ENCODE results near the gene HOXA4.
A peak's percentile ranks its signal among the peaks of the same experiment; 100 is the strongest.

Gene HOXA4

GRCh38 chr7:27148031-27148755 is 17.6 kb upstream of the HOXA4 start:
- Histone ChIP-seq H3K56ac (ENCODE audit: low read length) (no peak overlapping the region), H3K79me2 (ENCODE audit: control insufficient read depth, insufficient read depth, low read length) (no peaks in the 10 kb centered on the region), H3K9ac (ENCODE audit: low read length) (no peak overlapping the region), H3K23ac (ENCODE audit: low read length) (no peak overlapping the region), H3K4ac (ENCODE audit: low read depth, low read length) (no peak overlapping the region), H3K36me3 (ENCODE audit: control insufficient read depth, insufficient read depth, low read length) (no peaks in the 10 kb centered on the region), H3K4me2 (ENCODE audit: low read length) (no peak overlapping the region), H3K4me1 (ENCODE audit: control insufficient read depth, low read depth, low read length) (no peaks in the 10 kb centered on the region), H3K18ac (ENCODE audit: low read length) (no peak overlapping the region), H2BK5ac (ENCODE audit: low read length) (no peak overlapping the region), H2AK5ac (ENCODE audit: low read length) (no peak overlapping the region), H2BK15ac (replicated peaks; ENCODE audit: low read depth) (no peak overlapping the region), H2BK120ac (ENCODE audit: low read depth, low read length) (no peak overlapping the region), H4K8ac (ENCODE audit: low read depth, low read length) (no peak overlapping the region), H3K4me3 (ENCODE audit: low read length) (no peak overlapping the region), H4K5ac (ENCODE audit: low read length) (no peak overlapping the region), H3K79me1 (ENCODE audit: low read length) (no peaks in the 10 kb centered on the region), H3K27ac (ENCODE audit: low read depth, low read length) (no peak overlapping the region), H3K27me3 (ENCODE audit: insufficient read depth, low read length, poor library complexity) (peaks cover 83% of the 10 kb centered on the region)
- no CpG with 5 or more reads among the region's 28 CpGs for WGBS (ENCODE audit: extremely low coverage, insufficient coverage, low lambda C conversion rate)
- no peak for DNase-seq

- Histone ChIP-seq H3K4me3 (ENCODE audit: low read length) (no peak within 1 kb of the TSS), H3K23ac (ENCODE audit: low read length) (no peak within 1 kb of the TSS), H3K27me3 (ENCODE audit: insufficient read depth, low read length, poor library complexity) (peaks cover 82% of the 10 kb centered on the region), H3K9ac (ENCODE audit: low read length) (no peak within 1 kb of the TSS), H3K4me2 (ENCODE audit: low read length) (peak within 1 kb of the TSS; percentile 7), H2BK5ac (ENCODE audit: low read length) (no peak within 1 kb of the TSS), H3K36me3 (ENCODE audit: control insufficient read depth, insufficient read depth, low read length) (no peaks in the 10 kb centered on the region), H4K8ac (ENCODE audit: low read depth, low read length) (no peak within 1 kb of the TSS), H2AK5ac (ENCODE audit: low read length) (no peak within 1 kb of the TSS), H4K5ac (ENCODE audit: low read length) (no peak within 1 kb of the TSS), H3K18ac (ENCODE audit: low read length) (no peak within 1 kb of the TSS), H3K79me2 (ENCODE audit: control insufficient read depth, insufficient read depth, low read length) (no peaks in the 10 kb centered on the region), H3K56ac (ENCODE audit: low read length) (no peak within 1 kb of the TSS), H2BK120ac (ENCODE audit: low read depth, low read length) (no peak within 1 kb of the TSS), H3K4me1 (ENCODE audit: control insufficient read depth, low read depth, low read length) (no peaks in the 10 kb centered on the region), H3K4ac (ENCODE audit: low read depth, low read length) (no peak within 1 kb of the TSS), H2BK15ac (replicated peaks; ENCODE audit: low read depth) (no peak within 1 kb of the TSS), H3K79me1 (ENCODE audit: low read length) (no peaks in the 10 kb centered on the region), H3K27ac (ENCODE audit: low read depth, low read length) (no peak within 1 kb of the TSS)
- DNase-seq, result no peak
- no CpG with 5 or more reads among the region's 63 CpGs for WGBS (ENCODE audit: extremely low coverage, insufficient coverage, low lambda C conversion rate)
These were observed 16.9 kb upstream of the HOXA4 start, which contains the start of gene HOXA6 for GRCh38 chr7:27147199-27148030. Gene HOXA6 (minus strand): TSS chr7:27147774. CDS start chr7:27147749, 25 bp downstream.

GRCh38 chr7:27146491-27147198 is 16.1 kb upstream of the HOXA4 start:
- Histone ChIP-seq H3K79me2 (ENCODE audit: control insufficient read depth, insufficient read depth, low read length) (no peaks in the 10 kb centered on the region), H3K4me2 (ENCODE audit: low read length) (no peak overlapping the region), H2BK5ac (ENCODE audit: low read length) (no peak overlapping the region), H3K27ac (ENCODE audit: low read depth, low read length) (no peak overlapping the region), H3K79me1 (ENCODE audit: low read length) (no peaks in the 10 kb centered on the region), H3K9ac (ENCODE audit: low read length) (no peak overlapping the region), H3K23ac (ENCODE audit: low read length) (no peak overlapping the region), H3K4me3 (ENCODE audit: low read length) (no peak overlapping the region), H2AK5ac (ENCODE audit: low read length) (no peak overlapping the region), H3K56ac (ENCODE audit: low read length) (no peak overlapping the region), H3K36me3 (ENCODE audit: control insufficient read depth, insufficient read depth, low read length) (no peaks in the 10 kb centered on the region), H3K4me1 (ENCODE audit: control insufficient read depth, low read depth, low read length) (no peaks in the 10 kb centered on the region), H3K27me3 (ENCODE audit: insufficient read depth, low read length, poor library complexity) (peaks cover 83% of the 10 kb centered on the region), H3K18ac (ENCODE audit: low read length) (no peak overlapping the region), H3K4ac (ENCODE audit: low read depth, low read length) (no peak overlapping the region), H4K5ac (ENCODE audit: low read length) (no peak overlapping the region), H2BK15ac (replicated peaks; ENCODE audit: low read depth) (no peak overlapping the region), H2BK120ac (ENCODE audit: low read depth, low read length) (no peak overlapping the region), H4K8ac (ENCODE audit: low read depth, low read length) (no peak overlapping the region)
- no peak for DNase-seq
- WGBS (ENCODE audit: extremely low coverage, insufficient coverage, low lambda C conversion rate), result no CpG with 5 or more reads among the region's 5 CpGs

GRCh38 chr7:27145914-27146412 is 15.4 kb upstream of the HOXA4 start:
- no peak overlapping the region for H3K4me3 ChIP-seq (ENCODE audit: low read length)
- no peaks in the 10 kb centered on the region for H3K79me2 ChIP-seq (ENCODE audit: control insufficient read depth, insufficient read depth, low read length)
- H3K79me1 ChIP-seq (ENCODE audit: low read length), result no peaks in the 10 kb centered on the region
- H3K18ac ChIP-seq (ENCODE audit: low read length), result no peak overlapping the region
- H3K27ac ChIP-seq (ENCODE audit: low read depth, low read length), result no peak overlapping the region
- no peak overlapping the region for H3K56ac ChIP-seq (ENCODE audit: low read length)
- no peaks in the 10 kb centered on the region for H3K4me1 ChIP-seq (ENCODE audit: control insufficient read depth, low read depth, low read length)
- H3K9ac ChIP-seq (ENCODE audit: low read length), result no peak overlapping the region
- no peak overlapping the region for H3K4ac ChIP-seq (ENCODE audit: low read depth, low read length)
- no peak overlapping the region for H2BK120ac ChIP-seq (ENCODE audit: low read depth, low read length)
- H3K27me3 ChIP-seq (ENCODE audit: insufficient read depth, low read length, poor library complexity), result peaks cover 82% of the 10 kb centered on the region
- no peak overlapping the region for H2BK5ac ChIP-seq (ENCODE audit: low read length)
- H2AK5ac ChIP-seq (ENCODE audit: low read length), result no peak overlapping the region
- no peak for DNase-seq
- H3K36me3 ChIP-seq (ENCODE audit: control insufficient read depth, insufficient read depth, low read length), result no peaks in the 10 kb centered on the region
- no CpG with 5 or more reads among the region's 11 CpGs for WGBS (ENCODE audit: extremely low coverage, insufficient coverage, low lambda C conversion rate)
- H2BK15ac ChIP-seq (replicated peaks; ENCODE audit: low read depth), result no peak overlapping the region
- H3K4me2 ChIP-seq (ENCODE audit: low read length), result no peak overlapping the region
- H3K23ac ChIP-seq (ENCODE audit: low read length), result no peak overlapping the region
- H4K8ac ChIP-seq (ENCODE audit: low read depth, low read length), result no peak overlapping the region
- H4K5ac ChIP-seq (ENCODE audit: low read length), result no peak overlapping the region

GRCh38 chr7:27145165-27145913 is 14.8 kb upstream of the HOXA4 start:
- H2BK15ac ChIP-seq (replicated peaks; ENCODE audit: low read depth), result no peak overlapping the region
- no peak overlapping the region for H2BK5ac ChIP-seq (ENCODE audit: low read length)
- H3K79me1 ChIP-seq (ENCODE audit: low read length), result no peaks in the 10 kb centered on the region
- H3K56ac ChIP-seq (ENCODE audit: low read length), result no peak overlapping the region
- no peak overlapping the region for H3K9ac ChIP-seq (ENCODE audit: low read length)
- no peak overlapping the region for H2AK5ac ChIP-seq (ENCODE audit: low read length)
- H3K18ac ChIP-seq (ENCODE audit: low read length), result no peak overlapping the region
- no peaks in the 10 kb centered on the region for H3K79me2 ChIP-seq (ENCODE audit: control insufficient read depth, insufficient read depth, low read length)
- H3K23ac ChIP-seq (ENCODE audit: low read length), result no peak overlapping the region
- no peak for DNase-seq
- no CpG with 5 or more reads among the region's 47 CpGs for WGBS (ENCODE audit: extremely low coverage, insufficient coverage, low lambda C conversion rate)
- H3K27ac ChIP-seq (ENCODE audit: low read depth, low read length), result no peak overlapping the region
- no peak overlapping the region for H3K4me3 ChIP-seq (ENCODE audit: low read length)
- no peak overlapping the region for H3K4ac ChIP-seq (ENCODE audit: low read depth, low read length)
- H2BK120ac ChIP-seq (ENCODE audit: low read depth, low read length), result no peak overlapping the region
- no peak overlapping the region for H3K4me2 ChIP-seq (ENCODE audit: low read length)
- no peaks in the 10 kb centered on the region for H3K4me1 ChIP-seq (ENCODE audit: control insufficient read depth, low read depth, low read length)
- no peaks in the 10 kb centered on the region for H3K36me3 ChIP-seq (ENCODE audit: control insufficient read depth, insufficient read depth, low read length)
- H3K27me3 ChIP-seq (ENCODE audit: insufficient read depth, low read length, poor library complexity), result peaks cover 86% of the 10 kb centered on the region
- H4K5ac ChIP-seq (ENCODE audit: low read length), result no peak overlapping the region
- H4K8ac ChIP-seq (ENCODE audit: low read depth, low read length), result no peak overlapping the region

All from mesendoderm (in vitro differentiated cells).